HCT116 (cell line): Measurements from ENCODE around the gene PLCB1. TPM values are rescaled to one million over a fixed set of nuclear protein-coding genes. Genes with fewer than 3 reads are reported as not detected.

Experiments
- ATAC-seq: fragments of 200-7000 bp; cut with Tn5 transposase; 2 replicates; pipeline ENCODE4 v1.9.1; 2020; ENCODE audit warnings: mild to moderate bottlenecking, moderate library complexity
- BruUV-seq: library from RNA; stranded (reverse); fragments of 400-500 nt; replicated peaks from 2 replicates; lab custom pipeline; 2021; lab: Mats Ljungman, UMichigan
- CTCF ChIA-PET: fragments of 300-600 bp; sonication (Branson Sonifier 250); formaldehyde crosslinking; loops from one replicate; lab custom pipeline; 2021; ENCODE audit warnings: antibody characterized with exemption; lab: Charles Lee
- POLR2A ChIA-PET: fragments of 300-600, 350-600 bp; sonication (Branson Sonifier 250); formaldehyde crosslinking; loops from one replicate; lab custom pipeline; 2021; ENCODE audit warnings: antibody characterized with exemption; lab: Charles Lee
- RAD21 ChIA-PET, 2 experiments: fragments of 300-600 bp; sonication (Branson Sonifier 250); formaldehyde crosslinking; loops; one replicate each; lab custom pipeline; 2023; ENCODE audit warnings: low total read pairs in 2 of 2; ENCODE audit not compliant: uncharacterized antibody in 2 of 2, unreplicated experiment in 2 of 2, low non-redundant PET in 1 of 2; lab: Charles Lee
- DNase-seq: peaks from one replicate; pipeline ENCODE4 v3.0.0-alpha.2; 2010; ENCODE audit warnings: low read depth, low spot score
- H2AFZ ChIP-seq: fragments of 200-600 bp; shearing (Covaris generic), sonication (generic); 2 replicates; pipeline ENCODE4 v1.6.1; 2017; ENCODE audit warnings: low read depth, mixed run types, mixed read lengths, antibody characterized with exemption, low read length; ENCODE audit not compliant: poor library complexity, severe bottlenecking
- H3K27ac ChIP-seq: 2 replicates; pipeline ENCODE4 v1.5.1; 2012; ENCODE audit warnings: low read depth, low read length
- H3K27me3 ChIP-seq: fragments of 200-600 bp; sonication (generic); 2 replicates; pipeline ENCODE4 v1.6.1; 2016; ENCODE audit warnings: mixed run types, low read length, mixed read lengths; ENCODE audit not compliant: insufficient read depth
- H3K36me3 ChIP-seq, 2 experiments: fragments of 200-500 bp in 1 of 2; fragments of 200-600 bp in 1 of 2; sonication (Bioruptor generic) in 1 of 2; sonication (generic) in 1 of 2; 2 replicates each; pipeline versions ENCODE4 v1.5.1 to v1.6.1; 2014 to 2016; ENCODE audit warnings: low read length in 2 of 2, inconsistent platforms in 1 of 2, mixed read lengths in 1 of 2, mixed run types in 1 of 2; ENCODE audit not compliant: insufficient read depth in 2 of 2, control insufficient read depth in 1 of 2
- H3K4me1 ChIP-seq, 2 experiments: fragments of 200-600 bp in 1 of 2; sonication (generic) in 1 of 2; 2 replicates each; pipeline versions ENCODE4 v1.5.1 to v1.6.1; 2012 to 2017; ENCODE audit warnings: low read length in 2 of 2, inconsistent platforms in 1 of 2, mild to moderate bottlenecking in 1 of 2, mixed read lengths in 1 of 2, mixed run types in 1 of 2, moderate library complexity in 1 of 2; ENCODE audit not compliant: insufficient read depth in 2 of 2, control insufficient read depth in 1 of 2
- H3K4me2 ChIP-seq: fragments of 200-600 bp; sonication (generic); 2 replicates; pipeline ENCODE4 v1.6.1; 2017; ENCODE audit warnings: mixed run types, low read length, mixed read lengths
- H3K4me3 ChIP-seq, 2 experiments: fragments of 200-600 bp in 1 of 2; sonication (generic) in 1 of 2; replicated peaks in 1 of 2; 2 replicates each; pipeline ENCODE4 v1.5.1; 2011 to 2016; ENCODE audit warnings: low read length in 2 of 2, control low read depth in 1 of 2, low read depth in 1 of 2, mild to moderate bottlenecking in 1 of 2, mixed read lengths in 1 of 2, mixed run types in 1 of 2
- H3K79me2 ChIP-seq: fragments of 200-600 bp; sonication (generic); 2 replicates; pipeline ENCODE4 v1.6.1; 2017; ENCODE audit warnings: mild to moderate bottlenecking, mixed run types, low read length, moderate library complexity, mixed read lengths; ENCODE audit not compliant: insufficient read depth
- H3K9ac ChIP-seq: fragments of 200-600 bp; sonication (generic); 2 replicates; pipeline ENCODE4 v1.6.1; 2016; ENCODE audit warnings: low read length, mixed read lengths
- H3K9me2 ChIP-seq: fragments of 200-600 bp; sonication (generic), shearing (Covaris generic); 2 replicates; pipeline ENCODE4 v1.6.1; 2017; ENCODE audit warnings: mixed run types, mild to moderate bottlenecking, moderate library complexity; ENCODE audit not compliant: insufficient read depth
- H3K9me3 ChIP-seq, 2 experiments: fragments of 200-500 bp in 1 of 2; fragments of 200-600 bp in 1 of 2; sonication (Bioruptor generic) in 1 of 2; sonication (generic) in 1 of 2; 2 replicates each; pipeline ENCODE4 v1.6.1; 2014 to 2017; ENCODE audit warnings: low read length in 2 of 2, mixed read lengths in 2 of 2, inconsistent platforms in 1 of 2, low read depth in 1 of 2, mild to moderate bottlenecking in 1 of 2, mixed run types in 1 of 2, moderate library complexity in 1 of 2; ENCODE audit not compliant: control insufficient read depth in 1 of 2, insufficient read depth in 1 of 2
- H4K20me1 ChIP-seq: fragments of 200-600 bp; sonication (generic), shearing (Covaris generic); 2 replicates; pipeline ENCODE4 v1.6.1; 2017; ENCODE audit warnings: mixed run types, mild to moderate bottlenecking, moderate library complexity; ENCODE audit not compliant: insufficient read depth
- CEBPB ChIP-seq: IDR thresholded peaks from 2 replicates; pipeline ENCODE4 v1.6.1; 2012; ENCODE audit warnings: low read depth
- FOSL1 ChIP-seq: IDR thresholded peaks from 2 replicates; pipeline ENCODE4 v1.6.1; 2012; ENCODE audit warnings: low read depth
- JUND ChIP-seq: IDR thresholded peaks from 2 replicates; pipeline ENCODE4 v1.6.1; 2012
- RAD21 ChIP-seq: IDR thresholded peaks from 2 replicates; pipeline ENCODE4 v1.6.1; 2012; ENCODE audit warnings: low read depth, mild to moderate bottlenecking
- REST ChIP-seq: IDR thresholded peaks from 2 replicates; pipeline ENCODE4 v1.6.1; 2012; ENCODE audit warnings: low read depth
- ZFX ChIP-seq: fragments of 450-650 bp; IDR thresholded peaks from 2 replicates; pipeline ENCODE4 v1.6.1; 2017
- intact Hi-C: fragments of 100-400 bp; cut with micrococcal nuclease; formaldehyde crosslinking; loops from 2 replicates; pipeline ENCODE4 v1.10.0; 2022
- total RNA-seq: library from RNA; stranded (reverse); gene quantifications from one replicate; pipeline ENCODE4 v1.2.1, GENCODE V29; 2021; ENCODE audit not compliant: unreplicated experiment
- TF ChIP-seq, protein P1 (sequence below), 3 experiments: fragments of 200-600 bp in 1 of 3; sonication (generic) in 1 of 3; IDR thresholded peaks in 2 of 3; conservative IDR thresholded peaks in 1 of 3; 2 replicates each; pipeline ENCODE4 v1.5.1; 2012 to 2017; ENCODE audit warnings: low read depth in 2 of 3, low read length in 2 of 3, antibody characterized with exemption in 1 of 3, borderline replicate concordance in 1 of 3, control low read depth in 1 of 3, mild to moderate bottlenecking in 1 of 3, mixed read lengths in 1 of 3, mixed run types in 1 of 3, moderate library complexity in 1 of 3; ENCODE audit not compliant: insufficient read depth in 1 of 3

PLCB1 gene
- total RNA-seq, 1 experiment from 2014 or later = 15.8 TPM

- TF ChIP-seq, protein P1, sequence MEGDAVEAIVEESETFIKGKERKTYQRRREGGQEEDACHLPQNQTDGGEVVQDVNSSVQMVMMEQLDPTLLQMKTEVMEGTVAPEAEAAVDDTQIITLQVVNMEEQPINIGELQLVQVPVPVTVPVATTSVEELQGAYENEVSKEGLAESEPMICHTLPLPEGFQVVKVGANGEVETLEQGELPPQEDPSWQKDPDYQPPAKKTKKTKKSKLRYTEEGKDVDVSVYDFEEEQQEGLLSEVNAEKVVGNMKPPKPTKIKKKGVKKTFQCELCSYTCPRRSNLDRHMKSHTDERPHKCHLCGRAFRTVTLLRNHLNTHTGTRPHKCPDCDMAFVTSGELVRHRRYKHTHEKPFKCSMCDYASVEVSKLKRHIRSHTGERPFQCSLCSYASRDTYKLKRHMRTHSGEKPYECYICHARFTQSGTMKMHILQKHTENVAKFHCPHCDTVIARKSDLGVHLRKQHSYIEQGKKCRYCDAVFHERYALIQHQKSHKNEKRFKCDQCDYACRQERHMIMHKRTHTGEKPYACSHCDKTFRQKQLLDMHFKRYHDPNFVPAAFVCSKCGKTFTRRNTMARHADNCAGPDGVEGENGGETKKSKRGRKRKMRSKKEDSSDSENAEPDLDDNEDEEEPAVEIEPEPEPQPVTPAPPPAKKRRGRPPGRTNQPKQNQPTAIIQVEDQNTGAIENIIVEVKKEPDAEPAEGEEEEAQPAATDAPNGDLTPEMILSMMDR (IDR thresholded peaks at IDR 0.05 in 2 of 3, conservative IDR thresholded peaks at IDR 0.05 in 1 of 3; ENCODE audit: borderline replicate concordance in 1 of 3, insufficient read depth in 1 of 3, low read depth in 2 of 3, low read length in 2 of 3) = no peak
- TF ChIP-seq RAD21 (no peak), JUND (no peak), CEBPB (no peak)
- TF ChIP-seq, all 23 proteins: peak for 0
These were observed 671.9 kb downstream of the PLCB1 start (continued) for GRCh38 chr20:8803941-8804340.

GRCh38 chr20:8805737-8806442 is 673.8 kb downstream of the PLCB1 start:
- no peaks in the 10 kb centered on the region for H3K36me3 ChIP-seq
- no peaks in the 10 kb centered on the region for H3K27me3 ChIP-seq
- ATAC-seq = no peak
- no peak overlapping the region for H3K4me3 ChIP-seq
- DNase-seq = no peak
- intact Hi-C loops = no loop called here
- no TSS peak for BruUV-seq
- no peaks in the 10 kb centered on the region for H3K79me2 ChIP-seq
- H3K4me1 ChIP-seq = no peaks in the 10 kb centered on the region
- ChIA-PET CTCF (no interaction called here), POLR2A (no interaction called here), RAD21 (no interaction called here)
- H3K9ac ChIP-seq = no peak overlapping the region
- H3K27ac ChIP-seq = no peak overlapping the region
- H3K4me2 ChIP-seq = no peak overlapping the region
- no peaks in the 10 kb centered on the region for H3K9me2 ChIP-seq
- H3K9me3 ChIP-seq = no peaks in the 10 kb centered on the region
- TF ChIP-seq JUND = no peak
- TF ChIP-seq FOSL1 = no peak
- TF ChIP-seq ZFX = no peak
- no peak for TF ChIP-seq REST
- no peaks in the 10 kb centered on the region for H4K20me1 ChIP-seq
- no peak overlapping the region for H2AFZ ChIP-seq
